ENCODE results near the gene FOXP1. TPM values are rescaled to one million over a fixed set of nuclear protein-coding genes. Genes with fewer than 3 reads are reported as not detected.

FOXP1 gene
- total RNA-seq, 1 donor from 2014 or later = 41.2 TPM

GRCh38 chr3:71580636-71581456 is 2.7 kb downstream of the FOXP1 start:
- H3K4me1 ChIP-seq = peaks cover 85% of the 10 kb centered on the region
- H3K27ac ChIP-seq (replicated peaks) = peak overlapping the region; percentile 99
- TF ChIP-seq CTCF (IDR thresholded peaks at IDR 0.05; ENCODE audit: borderline replicate concordance) = no peak
- DNase-seq = no peak
- peak overlapping the region; percentile 88 for H3K4me3 ChIP-seq
- intact Hi-C loops (cut with micrococcal nuclease) = loop anchor here (10.0 kb wide), 3 partner anchors 186 to 596 kb away; no protein-coding TSS in a partner anchor
- no peaks in the 10 kb centered on the region for H3K27me3 ChIP-seq (ENCODE audit: low read depth)
- no peaks in the 10 kb centered on the region for H3K9me3 ChIP-seq (replicated peaks)
- no peaks in the 10 kb centered on the region for H3K36me3 ChIP-seq

GRCh38 chr3:71579935-71580406 is 3.6 kb downstream of the FOXP1 start:
- intact Hi-C loops (cut with micrococcal nuclease) = loop anchor here (10.0 kb wide), 3 partner anchors 185 to 595 kb away; no protein-coding TSS in a partner anchor
- no peak for DNase-seq
- H3K36me3 ChIP-seq = no peaks in the 10 kb centered on the region
- peak overlapping the region; percentile 88 for H3K4me3 ChIP-seq
- H3K4me1 ChIP-seq = peaks cover 79% of the 10 kb centered on the region
- TF ChIP-seq CTCF (IDR thresholded peaks at IDR 0.05; ENCODE audit: borderline replicate concordance) = no peak
- H3K9me3 ChIP-seq (replicated peaks) = no peaks in the 10 kb centered on the region
- H3K27ac ChIP-seq (replicated peaks) = peak overlapping the region; percentile 99
- H3K27me3 ChIP-seq (ENCODE audit: low read depth) = no peaks in the 10 kb centered on the region

GRCh38 chr3:71579326-71579934 is 4.1 kb downstream of the FOXP1 start:
- no peaks in the 10 kb centered on the region for H3K27me3 ChIP-seq (ENCODE audit: low read depth)
- H3K4me1 ChIP-seq = peaks cover 73% of the 10 kb centered on the region
- H3K4me3 ChIP-seq = peak overlapping the region; percentile 88
- TF ChIP-seq CTCF (IDR thresholded peaks at IDR 0.05; ENCODE audit: borderline replicate concordance) = no peak
- intact Hi-C loops (cut with micrococcal nuclease) = no loop called here
- no peak for DNase-seq
- H3K36me3 ChIP-seq = no peaks in the 10 kb centered on the region
- peak overlapping the region; percentile 99 for H3K27ac ChIP-seq (replicated peaks)
- no peaks in the 10 kb centered on the region for H3K9me3 ChIP-seq (replicated peaks)

- Histone ChIP-seq H3K9me3 (replicated peaks) (no peaks in the 10 kb centered on the region), H3K27ac (replicated peaks) (peak overlapping the region; percentile 99), H3K36me3 (no peaks in the 10 kb centered on the region), H3K27me3 (ENCODE audit: low read depth) (no peaks in the 10 kb centered on the region), H3K4me3 (peak overlapping the region; percentile 88), H3K4me1 (peaks cover 70% of the 10 kb centered on the region)
- intact Hi-C loops (cut with micrococcal nuclease) = no loop called here
- DNase-seq = no peak
- TF ChIP-seq CTCF (IDR thresholded peaks at IDR 0.05; ENCODE audit: borderline replicate concordance) = no peak
Measured at GRCh38 chr3:71578054-71578751, 5.3 kb downstream of the FOXP1 start.

- TF ChIP-seq CTCF (IDR thresholded peaks at IDR 0.05; ENCODE audit: borderline replicate concordance) = no peak
- DNase-seq = no peak
- H3K4me3 ChIP-seq = no peak overlapping the region
- no peaks in the 10 kb centered on the region for H3K36me3 ChIP-seq
- no peak overlapping the region for H3K27ac ChIP-seq (replicated peaks)
- H3K4me1 ChIP-seq = peaks cover 61% of the 10 kb centered on the region
- intact Hi-C loops (cut with micrococcal nuclease) = no loop called here
- H3K27me3 ChIP-seq (ENCODE audit: low read depth) = no peaks in the 10 kb centered on the region
- H3K9me3 ChIP-seq (replicated peaks) = no peaks in the 10 kb centered on the region
Measured at GRCh38 chr3:71577011-71577410, 6.5 kb downstream of the FOXP1 start.
